Suppressor macrophage treated with lipopolysaccharide for 4 hours (primary cell): ENCODE results near the gene CDK12.

Experiments used
- DNase-seq: peaks from one replicate; pipeline ENCODE4 v3.0.0-alpha.2; 2020

The CDK12 gene

GRCh38 chr17:39551879-39552278 lies 90.6 kb downstream of the CDK12 start:
- DNase-seq: no peak

DNA sequence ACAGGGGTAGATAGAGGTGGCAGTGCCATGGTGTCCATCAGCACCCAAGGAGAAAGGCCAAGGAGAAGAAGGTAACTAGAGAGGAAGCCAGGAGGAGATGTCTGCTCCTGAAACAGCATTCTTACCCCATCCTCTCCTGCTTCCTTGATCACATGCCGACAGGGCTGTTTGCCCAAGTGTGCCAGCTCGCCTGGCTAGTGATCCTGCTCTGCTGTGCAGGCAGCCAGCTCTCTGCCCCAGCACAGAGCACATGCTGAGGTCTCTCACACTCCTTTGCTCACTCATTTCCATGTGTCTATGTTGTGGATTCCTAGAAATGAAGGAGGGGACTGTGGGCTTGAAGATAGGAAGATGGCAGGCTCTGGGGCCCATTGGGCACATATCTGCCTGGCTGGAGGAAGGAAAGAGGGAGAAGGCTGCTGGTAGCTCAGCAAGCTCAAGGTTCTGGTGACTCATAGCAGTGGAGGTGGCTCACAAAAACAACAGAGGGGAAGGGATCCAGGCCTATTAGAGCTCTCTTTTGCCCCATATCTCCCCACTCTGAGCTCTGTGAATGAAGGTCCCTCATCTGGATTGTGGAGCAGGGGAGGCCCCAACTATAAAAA lies 92.2 kb downstream of the CDK12 start:
- DNase-seq: no peak

- no peak for DNase-seq
These were observed 94.1 kb downstream of the CDK12 start for GRCh38 chr17:39555368-39555767.

GRCh38 chr17:39556423-39556822 lies 95.1 kb downstream of the CDK12 start:
- DNase-seq: no peak

GRCh38 chr17:39562395-39562794 lies 101.1 kb downstream of the CDK12 start:
- no peak for DNase-seq

DNA sequence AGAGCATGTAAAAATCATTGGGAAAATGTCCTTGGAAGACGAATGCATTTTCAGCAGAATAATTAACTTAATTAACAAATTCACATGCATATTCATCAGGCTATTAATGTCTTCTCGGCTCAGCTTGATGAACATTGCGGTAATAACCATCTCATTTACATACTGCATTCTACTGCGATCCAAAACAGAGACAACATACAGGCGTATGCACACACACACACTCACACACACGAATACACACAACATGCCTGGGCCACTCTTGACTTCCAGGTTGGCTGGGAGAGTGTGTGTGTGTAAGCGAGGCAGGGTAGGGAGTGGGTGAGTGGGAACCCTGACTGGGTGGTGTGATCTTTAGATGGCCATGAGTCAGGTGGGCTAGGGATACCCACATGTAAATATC lies 101.7 kb downstream of the CDK12 start:
- no peak for DNase-seq

DNA sequence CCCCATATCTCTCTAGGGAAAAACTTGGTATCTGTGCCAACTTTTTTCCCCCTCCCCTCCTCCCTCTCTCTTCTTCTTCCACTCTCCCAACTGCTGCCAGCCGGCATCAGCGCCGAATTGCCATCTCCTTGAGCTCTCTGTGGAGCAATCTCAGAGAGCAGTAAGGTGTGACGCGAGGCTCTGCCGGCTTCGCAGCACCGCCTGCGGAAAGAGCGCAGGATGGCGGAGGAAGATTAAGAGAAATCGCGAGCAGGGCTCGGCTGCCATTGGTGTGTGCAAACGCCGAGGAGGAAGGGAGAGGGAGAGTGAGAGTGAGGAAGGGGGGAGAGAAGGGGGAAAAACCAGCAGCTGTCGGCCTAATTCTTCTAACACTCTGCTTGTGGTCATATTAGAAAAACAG lies 102.2 kb downstream of the CDK12 start:
- DNase-seq: no peak

DNA sequence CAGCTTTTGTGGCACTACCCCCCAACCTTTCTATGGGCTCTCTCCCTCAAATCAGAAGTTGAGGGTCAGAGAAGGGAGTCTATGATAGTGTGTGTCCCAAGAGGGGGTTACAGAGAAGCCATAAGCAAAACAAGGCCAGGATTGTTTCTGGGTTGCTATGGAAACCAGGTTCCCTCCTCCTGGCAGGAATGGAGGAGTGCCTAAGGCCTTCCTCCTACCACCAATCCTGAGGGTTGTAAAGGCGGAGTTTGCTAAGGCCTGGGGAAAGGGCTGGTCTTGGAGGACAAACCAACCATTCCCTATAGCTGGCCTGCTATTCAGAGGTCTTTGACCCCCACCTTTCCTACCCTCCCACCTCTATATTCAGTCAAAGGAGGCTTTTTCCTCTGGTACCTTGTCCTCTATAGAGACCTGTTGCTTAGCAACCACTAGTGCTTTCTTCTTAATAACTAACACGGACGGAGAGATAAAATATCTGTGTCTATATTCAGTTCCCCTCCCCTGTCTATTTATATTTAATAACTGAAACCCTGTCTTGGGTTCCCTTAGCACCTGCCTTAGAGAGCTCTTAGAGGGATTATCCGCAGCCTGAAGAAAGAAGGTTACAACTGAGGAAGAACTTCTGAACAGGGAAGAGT lies 103.0 kb downstream of the CDK12 start:
- no peak for DNase-seq

DNA sequence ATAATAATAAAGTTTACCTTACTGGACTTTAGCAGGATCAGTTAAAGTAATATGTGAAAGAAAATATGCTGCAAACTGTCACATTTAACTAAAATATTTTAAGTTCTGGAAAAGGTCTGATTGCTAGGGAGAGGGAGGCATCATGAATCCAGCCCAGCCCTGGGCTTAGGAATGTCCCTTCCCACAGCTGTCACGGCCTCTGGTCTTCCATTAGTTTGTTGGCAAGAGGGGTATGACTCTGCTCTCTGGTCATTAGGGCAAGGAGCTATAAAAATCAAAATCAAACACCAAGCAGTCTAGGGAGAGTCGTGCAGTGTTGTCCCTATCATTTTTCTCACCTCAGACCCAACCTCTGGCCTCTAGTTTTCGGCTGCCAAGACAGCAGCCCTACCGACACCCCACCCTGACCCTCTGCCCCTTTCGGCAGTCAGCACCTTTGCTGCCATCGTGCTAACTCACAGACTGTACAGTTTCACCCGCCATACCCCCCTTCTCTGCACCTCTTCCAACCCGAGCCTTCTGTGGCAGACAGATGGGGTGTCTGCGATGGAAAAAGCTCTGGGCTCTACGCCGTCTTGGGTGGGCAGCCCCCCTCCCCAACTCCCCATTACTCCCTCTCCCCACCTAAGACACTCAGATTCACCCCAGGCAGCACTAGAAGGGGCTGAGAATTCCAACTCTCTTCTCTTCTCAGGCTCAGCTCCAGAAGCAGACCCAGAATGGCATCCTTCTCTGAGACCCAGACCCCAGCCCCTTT lies 105.0 kb downstream of the CDK12 start:
- DNase-seq: no peak

GRCh38 chr17:39568702-39569101 lies 107.4 kb downstream of the CDK12 start:
- DNase-seq: no peak

GRCh38 chr17:39569126-39569525 lies 107.8 kb downstream of the CDK12 start:
- DNase-seq: peak; percentile 71

DNA sequence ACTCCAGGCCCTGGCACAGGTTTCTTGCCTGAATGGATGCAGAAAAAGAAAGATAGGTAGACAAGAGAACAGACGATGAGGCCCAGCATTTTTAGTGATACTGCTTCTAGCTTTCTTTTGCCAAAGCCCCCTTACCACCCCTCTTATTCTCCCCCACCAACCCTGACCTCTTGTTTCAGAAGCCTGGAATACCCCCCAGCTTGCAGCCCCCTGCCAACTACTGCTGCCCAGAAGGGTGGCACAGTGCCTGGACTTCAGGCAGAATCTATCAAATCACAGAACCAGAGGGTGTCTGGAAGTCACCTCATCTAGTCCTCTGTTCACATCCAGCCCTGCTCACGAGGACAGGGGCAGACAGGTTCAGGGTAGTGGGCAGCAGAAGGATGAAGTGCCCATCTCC lies 110.8 kb downstream of the CDK12 start:
- no peak for DNase-seq

- DNase-seq: peak; percentile 48
These were observed 112.4 kb downstream of the CDK12 start for GRCh38 chr17:39573447-39574298.

GRCh38 chr17:39576187-39576586 lies 114.9 kb downstream of the CDK12 start:
- DNase-seq: peak; percentile 10

- DNase-seq: no peak
These were observed 117.0 kb downstream of the CDK12 start for GRCh38 chr17:39578272-39578671.

- DNase-seq: no peak
These were observed 118.2 kb downstream of the CDK12 start for GRCh38 chr17:39579318-39580081.

DNA sequence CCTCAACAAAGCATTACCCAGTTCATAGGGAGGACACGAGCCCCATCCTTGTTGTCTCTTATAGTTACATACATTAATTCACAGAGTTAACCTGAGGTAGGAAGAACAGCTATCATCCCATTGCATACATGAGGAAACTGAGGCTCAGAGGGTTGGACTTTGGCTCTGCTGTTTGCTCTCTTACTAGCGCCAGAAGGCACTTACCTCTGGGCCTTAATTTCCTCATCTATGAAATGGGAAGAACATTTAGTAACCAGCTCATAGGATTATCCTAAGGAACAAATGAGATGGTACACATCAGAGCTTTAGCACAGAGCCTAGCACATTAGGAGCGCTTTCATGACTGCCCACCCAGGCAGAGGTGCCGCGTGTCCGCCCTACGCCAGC lies 118.8 kb downstream of the CDK12 start:
- DNase-seq: no peak

- no peak for DNase-seq
These were observed 119.9 kb downstream of the CDK12 start for GRCh38 chr17:39581071-39581758.

DNA sequence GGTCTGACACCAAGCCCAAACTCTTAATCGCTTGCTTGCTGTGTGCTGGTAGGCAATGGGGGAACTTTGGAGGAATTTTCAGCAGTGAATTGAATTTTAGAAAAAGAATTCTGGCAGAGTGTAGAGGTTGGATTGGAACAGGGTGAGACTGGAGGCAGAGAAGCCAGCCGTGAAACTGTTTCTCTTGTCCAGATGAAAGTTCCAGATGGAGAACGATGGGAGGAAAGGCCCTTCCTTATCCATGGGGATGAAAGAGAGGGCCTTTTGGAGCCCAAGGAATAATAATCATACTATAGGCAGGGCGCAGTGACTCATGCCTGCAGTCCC lies 120.4 kb downstream of the CDK12 start:
- DNase-seq: no peak

- no peak for DNase-seq
These were observed 121.4 kb downstream of the CDK12 start for GRCh38 chr17:39582658-39583057.
